Uterus (tissue), 2 donors: ENCODE measurements around the gene HADH.

Experiments used
- POLR2A ChIP-seq, 2 donors: fragments of 450-650 bp; IDR thresholded peaks; one replicate each; pipeline ENCODE4 v1.6.1; 2016; ENCODE audit warnings: antibody characterized with exemption in 2 of 2, mild to moderate bottlenecking in 1 of 2, moderate library complexity in 1 of 2
- TF ChIP-seq, protein P1 (sequence below), 4 experiments: fragments of 200-600 bp in 2 of 4; fragments of 450-650 bp in 2 of 4; sonication (generic) in 2 of 4; IDR thresholded peaks; one replicate each; pipeline ENCODE4 v1.5.1; 2016 to 2019; ENCODE audit warnings: antibody characterized with exemption in 4 of 4, mild to moderate bottlenecking in 2 of 4, moderate library complexity in 1 of 4

DNA sequence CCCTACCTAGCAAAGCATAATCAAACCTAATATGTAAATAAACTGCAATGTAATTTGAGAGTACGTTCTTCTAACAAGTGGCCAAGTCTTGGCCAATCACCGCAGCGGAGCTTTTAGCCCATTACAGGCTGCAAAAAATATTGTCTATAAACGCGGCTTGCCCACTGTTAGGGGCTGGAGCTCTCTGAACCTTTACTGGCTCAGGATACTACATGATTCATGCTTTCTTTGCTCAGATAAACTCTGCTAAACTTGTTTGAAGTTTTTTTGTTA lies 990 bp upstream of the HADH start:
- TF ChIP-seq, protein P1, sequence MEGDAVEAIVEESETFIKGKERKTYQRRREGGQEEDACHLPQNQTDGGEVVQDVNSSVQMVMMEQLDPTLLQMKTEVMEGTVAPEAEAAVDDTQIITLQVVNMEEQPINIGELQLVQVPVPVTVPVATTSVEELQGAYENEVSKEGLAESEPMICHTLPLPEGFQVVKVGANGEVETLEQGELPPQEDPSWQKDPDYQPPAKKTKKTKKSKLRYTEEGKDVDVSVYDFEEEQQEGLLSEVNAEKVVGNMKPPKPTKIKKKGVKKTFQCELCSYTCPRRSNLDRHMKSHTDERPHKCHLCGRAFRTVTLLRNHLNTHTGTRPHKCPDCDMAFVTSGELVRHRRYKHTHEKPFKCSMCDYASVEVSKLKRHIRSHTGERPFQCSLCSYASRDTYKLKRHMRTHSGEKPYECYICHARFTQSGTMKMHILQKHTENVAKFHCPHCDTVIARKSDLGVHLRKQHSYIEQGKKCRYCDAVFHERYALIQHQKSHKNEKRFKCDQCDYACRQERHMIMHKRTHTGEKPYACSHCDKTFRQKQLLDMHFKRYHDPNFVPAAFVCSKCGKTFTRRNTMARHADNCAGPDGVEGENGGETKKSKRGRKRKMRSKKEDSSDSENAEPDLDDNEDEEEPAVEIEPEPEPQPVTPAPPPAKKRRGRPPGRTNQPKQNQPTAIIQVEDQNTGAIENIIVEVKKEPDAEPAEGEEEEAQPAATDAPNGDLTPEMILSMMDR (IDR thresholded peaks at IDR 0.05), result no peak
- TF ChIP-seq POLR2A (IDR thresholded peaks at IDR 0.05), result no peak
